ENCODE measurements around the gene SF3B3. TPM values are rescaled to one million over a fixed set of nuclear protein-coding genes. Genes with fewer than 3 reads are reported as not detected.

The SF3B3 gene
- 10 to 100 TPM; 82.1 to 95.1 TPM for total RNA-seq

- Histone ChIP-seq H3K27ac (peak within 1 kb of the TSS; percentile 70 to 91), H3K4me3 (peak within 1 kb of the TSS; percentile 63 to 88), H3K27me3 (no peaks in the 10 kb centered on the region), H3K36me3 (peaks cover 15% of the 10 kb centered on the region), H3K4me1 (peaks cover 0 to 46% of the 10 kb centered on the region in 2 donors), H3K9me3 (no peaks in the 10 kb centered on the region)
- peak; percentile 77 for DNase-seq (ENCODE audit: low spot score)
- no peak for TF ChIP-seq CTCF (IDR thresholded peaks at IDR 0.05)
Measured at GRCh38 chr16:70523743-70524398, at the start of gene SF3B3. SF3B3 (plus strand) TSS chr16:70523816; CDS start chr16:70526657, 2,841 bp downstream.

GRCh38 chr16:70474320-70475053 is 49.1 kb upstream of the SF3B3 start:
- no peaks in the 10 kb centered on the region for H3K27me3 ChIP-seq
- no peak overlapping the region for H3K27ac ChIP-seq
- H3K36me3 ChIP-seq, result peaks cover 38% of the 10 kb centered on the region
- H3K4me3 ChIP-seq, result no peak overlapping the region
- no peaks in the 10 kb centered on the region for H3K9me3 ChIP-seq
- peaks cover 0 to 21% of the 10 kb centered on the region in 2 donors for H3K4me1 ChIP-seq
- TF ChIP-seq CTCF (IDR thresholded peaks at IDR 0.05), result no peak
- no peak for DNase-seq (ENCODE audit: low spot score)

GRCh38 chr16:70475054-70475871 is 48.4 kb upstream of the SF3B3 start:
- peaks cover 0 to 29% of the 10 kb centered on the region in 2 donors for H3K4me1 ChIP-seq
- no peaks in the 10 kb centered on the region for H3K27me3 ChIP-seq
- no peak for DNase-seq (ENCODE audit: low spot score)
- H3K9me3 ChIP-seq, result no peaks in the 10 kb centered on the region
- no peak for TF ChIP-seq CTCF (IDR thresholded peaks at IDR 0.05)
- H3K36me3 ChIP-seq, result peaks cover 45% of the 10 kb centered on the region
- H3K27ac ChIP-seq, result no peak overlapping the region
- no peak overlapping the region for H3K4me3 ChIP-seq

GRCh38 chr16:70476272-70477020 is 47.2 kb upstream of the SF3B3 start:
- no peaks in the 10 kb centered on the region for H3K27me3 ChIP-seq
- no peak overlapping the region for H3K4me3 ChIP-seq
- H3K27ac ChIP-seq, result peak overlapping the region in 1 of 2 donors; percentile 48
- no peak for DNase-seq (ENCODE audit: low spot score)
- H3K4me1 ChIP-seq, result peaks cover 0 to 30% of the 10 kb centered on the region in 2 donors
- H3K9me3 ChIP-seq, result no peaks in the 10 kb centered on the region
- no peak for TF ChIP-seq CTCF (IDR thresholded peaks at IDR 0.05)
- H3K36me3 ChIP-seq, result peaks cover 55% of the 10 kb centered on the region

DNA sequence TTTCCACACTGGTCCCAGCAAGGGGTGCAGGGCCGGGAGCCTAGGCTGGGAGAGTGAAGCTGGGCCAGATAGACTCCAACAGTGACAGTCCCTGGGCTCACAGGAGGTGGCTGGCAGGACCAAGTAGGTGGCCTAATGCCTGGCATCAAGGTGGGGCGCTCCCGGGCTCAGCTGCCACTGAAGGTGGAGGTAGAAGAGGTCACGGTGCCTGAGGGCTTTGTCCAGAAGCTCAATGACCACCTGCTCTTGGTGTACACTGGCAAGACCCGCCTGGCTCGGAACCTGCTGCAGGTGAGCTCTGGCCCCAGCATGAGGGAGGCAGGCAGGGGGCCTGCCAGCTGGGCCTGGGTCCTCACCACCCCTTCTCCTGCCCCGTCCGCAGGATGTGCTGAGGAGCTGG is 45.4 kb upstream of the SF3B3 start:
- peaks cover 0 to 30% of the 10 kb centered on the region in 2 donors for H3K4me1 ChIP-seq
- H3K36me3 ChIP-seq, result peaks cover 57% of the 10 kb centered on the region
- H3K27ac ChIP-seq, result peak overlapping the region in 1 of 2 donors; percentile 5
- H3K9me3 ChIP-seq, result no peaks in the 10 kb centered on the region
- no peaks in the 10 kb centered on the region for H3K27me3 ChIP-seq
- H3K4me3 ChIP-seq, result no peak overlapping the region
- TF ChIP-seq CTCF (IDR thresholded peaks at IDR 0.05), result no peak
- DNase-seq (ENCODE audit: low spot score), result no peak
